Stimulated activated CD4-positive, alpha-beta T cell treated with anti-CD3 and anti-CD28 coated beads, Interleukin-15, amount 100 ng/mL, for 1 hour (primary cell): Measurements from ENCODE around the gene HLA-DMA.
A peak's percentile ranks its signal among the peaks of the same experiment; 100 is the strongest.

Source experiments
- DNase-seq, 2 donors: peaks; one replicate each; pipeline ENCODE4 v3.0.0-alpha.2; 2020; ENCODE audit warnings: low read depth in 1 of 2, low spot score in 1 of 2

Gene HLA-DMA

DNA sequence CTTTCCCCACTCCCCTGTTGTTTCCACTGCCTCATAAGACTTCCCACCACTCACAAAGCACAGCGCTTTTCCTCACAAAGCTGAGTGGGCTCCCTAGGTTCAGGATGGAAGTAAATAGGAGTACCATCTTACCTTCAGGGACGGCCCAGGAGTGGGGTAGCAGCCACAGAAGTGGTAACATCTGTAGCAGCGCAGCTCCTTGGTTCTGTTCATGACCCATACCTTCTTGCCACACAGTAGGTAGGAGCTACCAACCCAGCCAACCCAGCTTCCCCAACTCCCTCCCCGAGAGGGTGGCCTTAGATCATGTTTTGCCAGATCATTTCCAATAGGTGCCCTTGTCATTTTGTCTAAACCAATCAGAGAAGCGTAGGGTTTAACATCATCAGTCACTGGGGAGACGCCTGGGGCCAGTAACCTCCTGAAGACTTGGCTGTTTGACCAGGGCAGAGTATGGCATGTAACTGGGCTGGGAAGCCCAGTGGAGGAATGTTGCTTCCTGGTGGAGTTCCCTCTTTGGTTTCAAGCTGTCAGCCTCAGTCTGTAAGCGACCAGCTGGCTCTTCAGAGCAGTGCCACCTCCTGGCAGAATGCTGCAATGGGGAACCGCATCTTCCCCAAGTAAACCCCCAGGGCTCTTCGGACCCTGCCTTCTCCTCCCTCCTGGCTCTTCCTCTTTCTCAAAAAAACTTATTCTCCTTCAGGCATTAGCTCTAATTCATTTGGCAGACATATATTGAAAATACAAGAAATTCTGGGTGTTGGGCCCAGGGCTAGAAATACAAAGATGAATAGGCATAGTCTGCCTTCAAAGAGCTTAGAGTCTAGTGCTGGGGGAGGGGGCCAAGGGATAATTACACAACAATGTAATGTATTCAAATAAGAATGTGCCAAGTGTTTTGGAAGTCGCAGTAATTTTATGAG lies at the start of gene HLA-DMA:
Gene HLA-DMA, minus strand, starts transcription at position 281 of the 923 bp plus-strand sequence. Its CDS starts 61 bp downstream, at position 220.
- DNase-seq = peak; percentile 37 to 42

DNA sequence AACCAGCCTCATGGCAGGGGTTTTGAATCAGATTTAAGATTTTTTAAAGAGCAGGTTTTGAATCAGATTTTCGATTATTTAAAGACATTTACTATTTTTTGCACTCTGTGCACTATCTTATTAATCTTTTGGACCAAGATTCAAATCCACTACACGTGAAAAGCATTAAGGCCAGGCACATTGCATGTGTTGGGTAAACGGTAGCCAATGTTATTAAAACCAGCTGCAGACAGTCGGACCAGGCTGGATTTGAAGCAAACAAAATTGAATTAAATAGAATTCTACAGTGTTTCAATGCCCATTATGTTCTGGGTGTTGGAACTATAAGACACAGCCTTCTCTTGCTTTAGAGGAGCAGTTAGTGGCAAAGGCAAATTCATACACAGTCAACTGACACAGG lies 48.8 kb upstream of the HLA-DMA start:
- no peak for DNase-seq

DNA sequence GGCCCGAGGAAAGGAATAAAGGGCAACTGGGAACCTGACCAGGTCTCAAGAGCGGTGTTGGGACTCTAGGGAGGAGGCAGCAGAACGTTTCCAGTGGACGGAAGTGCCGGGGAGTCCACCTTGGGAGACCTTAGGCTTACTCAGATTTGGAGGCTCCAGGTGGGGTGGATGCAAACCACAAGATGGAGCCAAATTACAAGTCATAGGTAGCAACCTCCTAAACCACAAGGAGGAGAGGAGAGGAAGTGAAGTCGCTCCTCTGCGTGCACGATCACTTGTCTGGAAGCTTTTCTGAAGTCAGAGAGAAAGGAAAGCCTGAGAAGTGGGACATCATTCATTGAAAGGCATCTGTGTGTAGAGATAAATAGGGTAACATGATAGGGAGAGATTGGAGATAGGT lies 47.2 kb upstream of the HLA-DMA start:
- no peak for DNase-seq

DNA sequence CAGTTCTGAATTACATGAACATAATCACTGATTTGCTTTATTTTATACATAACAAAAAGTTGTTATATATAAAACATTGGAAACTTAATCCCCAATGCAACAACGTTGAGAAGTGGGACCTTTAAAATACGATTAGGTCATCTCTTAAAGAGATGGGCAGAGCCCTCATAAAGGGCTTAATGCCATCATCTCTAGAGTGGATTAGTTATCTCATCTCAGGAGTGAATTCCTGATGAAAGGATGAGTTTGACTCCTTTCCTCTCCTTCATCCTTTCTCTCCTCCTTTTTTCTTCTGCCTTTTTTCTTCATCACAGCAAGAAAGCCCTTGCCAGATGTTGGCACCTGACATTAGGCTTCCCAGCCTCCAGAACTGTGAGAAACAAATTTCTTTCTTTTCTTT lies 42.6 kb upstream of the HLA-DMA start:
- DNase-seq = no peak

DNA sequence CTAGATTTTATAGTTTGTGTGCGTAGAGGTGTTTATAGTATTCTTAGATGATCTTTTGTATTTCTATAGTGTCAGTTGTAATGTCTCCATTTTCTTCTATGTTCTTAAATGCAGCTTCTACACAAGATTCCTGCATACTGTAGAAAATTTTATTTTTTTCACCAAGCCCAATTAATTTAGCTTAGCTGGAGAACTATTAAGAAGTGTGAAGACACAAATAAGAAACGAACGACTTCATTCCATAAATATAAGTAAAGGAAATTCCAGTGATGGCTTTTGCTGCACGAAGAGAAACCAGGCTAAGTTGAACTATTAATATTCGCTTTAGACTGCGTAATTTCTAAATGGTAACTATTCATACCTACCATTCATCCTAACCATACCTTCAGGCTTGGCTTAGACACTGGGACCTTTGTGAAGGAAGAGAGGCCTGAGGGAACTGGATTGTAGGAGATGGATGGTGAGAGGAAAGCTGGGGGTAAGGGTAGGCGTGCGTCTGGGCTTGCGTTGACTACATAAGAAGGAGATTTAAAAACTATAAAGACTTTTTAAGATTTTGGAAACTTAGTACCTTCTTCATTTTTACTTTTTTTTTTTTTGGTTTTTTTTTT lies 40.6 kb upstream of the HLA-DMA start:
- no peak for DNase-seq

GRCh38 chr6:32991972-32992371 lies 39.1 kb upstream of the HLA-DMA start:
- no peak for DNase-seq

GRCh38 chr6:32989368-32989767 lies 36.5 kb upstream of the HLA-DMA start:
- DNase-seq = no peak

GRCh38 chr6:32984622-32985389 lies 31.9 kb upstream of the HLA-DMA start:
- DNase-seq = peak; percentile 81 to 83

DNA sequence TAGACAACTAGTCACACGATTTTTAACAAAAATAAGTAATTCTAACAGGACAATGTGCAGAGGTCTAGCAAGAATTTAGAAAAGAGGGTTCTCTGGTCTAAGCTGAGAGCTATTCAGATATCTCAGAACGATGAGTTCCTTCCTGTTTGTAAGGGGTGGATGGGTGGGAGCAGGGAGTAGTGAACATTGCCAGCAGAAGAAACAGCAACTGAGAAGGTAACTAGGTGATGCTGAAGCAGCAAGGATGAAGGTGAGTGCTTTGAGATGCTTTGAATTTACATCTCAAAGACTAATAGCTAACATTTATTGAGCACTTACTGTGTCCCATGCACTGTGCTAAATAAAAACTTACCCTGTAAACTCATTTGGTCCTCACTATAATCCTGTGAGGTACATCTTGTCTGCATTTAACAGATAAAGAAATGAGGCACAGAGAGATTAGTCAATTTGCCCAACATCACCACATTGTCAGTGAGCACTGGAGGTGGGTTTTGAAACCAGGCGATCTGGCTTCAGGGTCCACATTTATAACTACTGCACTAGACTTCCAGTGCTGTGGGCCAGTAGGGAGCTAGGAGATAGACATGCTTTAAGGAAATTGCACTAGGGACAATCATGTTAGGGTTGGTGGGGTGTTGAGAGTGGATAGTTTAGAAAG lies 31.2 kb upstream of the HLA-DMA start:
- DNase-seq = no peak

DNA sequence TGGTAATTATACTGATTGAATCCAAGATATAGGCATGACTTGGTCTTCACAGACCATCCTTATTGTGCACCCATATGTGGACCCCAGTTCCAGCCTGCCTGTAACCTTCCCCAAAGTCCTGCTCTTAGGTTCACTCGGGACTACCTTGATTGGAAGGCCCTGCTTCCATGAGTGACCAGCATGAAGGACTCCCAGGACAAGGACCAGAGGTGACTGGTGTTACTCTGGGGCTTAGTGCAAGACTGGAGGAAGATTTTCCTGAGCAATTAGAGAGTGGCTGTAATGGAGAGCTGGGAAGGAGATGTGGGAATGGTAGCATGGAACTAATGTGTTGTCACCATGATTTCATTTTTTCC lies 30.6 kb upstream of the HLA-DMA start:
- DNase-seq = no peak

DNA sequence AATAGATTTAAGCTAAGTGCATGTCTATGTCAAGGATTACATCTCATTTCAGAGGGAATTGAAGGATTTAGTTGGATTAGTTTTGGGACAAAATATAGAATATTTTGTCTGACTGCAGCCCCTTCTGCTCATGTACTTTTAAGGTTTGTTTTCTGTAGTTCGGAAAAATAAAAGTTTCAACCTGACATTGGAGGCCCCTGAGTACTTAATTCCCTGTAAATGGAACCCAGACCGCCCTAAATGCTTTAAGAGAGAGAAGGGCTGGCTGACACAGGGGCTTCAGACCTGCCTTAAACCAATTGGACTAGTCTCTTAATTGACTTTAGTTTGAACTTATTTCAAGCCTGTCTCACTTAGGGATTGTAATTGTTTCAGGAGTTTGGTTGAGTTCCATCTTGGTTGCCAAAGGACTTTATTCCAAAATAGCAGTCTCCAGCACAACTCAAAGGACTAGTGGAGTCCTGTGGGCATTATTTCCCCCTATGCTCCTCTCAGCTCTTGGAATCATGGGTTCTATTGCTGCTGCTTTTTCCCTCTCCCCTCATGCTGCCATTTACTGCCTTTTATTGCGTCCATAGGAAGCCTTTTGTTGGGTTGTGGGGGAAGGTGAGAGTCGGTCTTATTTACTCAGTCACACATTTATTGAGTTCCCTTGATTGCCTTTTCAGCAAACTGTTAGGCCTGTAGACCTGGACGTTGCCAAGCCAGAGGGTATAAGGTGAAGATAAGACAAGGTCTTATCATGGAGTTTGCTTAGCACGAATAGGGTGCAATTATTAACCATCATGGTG lies 30.0 kb upstream of the HLA-DMA start:
- DNase-seq = no peak

DNA sequence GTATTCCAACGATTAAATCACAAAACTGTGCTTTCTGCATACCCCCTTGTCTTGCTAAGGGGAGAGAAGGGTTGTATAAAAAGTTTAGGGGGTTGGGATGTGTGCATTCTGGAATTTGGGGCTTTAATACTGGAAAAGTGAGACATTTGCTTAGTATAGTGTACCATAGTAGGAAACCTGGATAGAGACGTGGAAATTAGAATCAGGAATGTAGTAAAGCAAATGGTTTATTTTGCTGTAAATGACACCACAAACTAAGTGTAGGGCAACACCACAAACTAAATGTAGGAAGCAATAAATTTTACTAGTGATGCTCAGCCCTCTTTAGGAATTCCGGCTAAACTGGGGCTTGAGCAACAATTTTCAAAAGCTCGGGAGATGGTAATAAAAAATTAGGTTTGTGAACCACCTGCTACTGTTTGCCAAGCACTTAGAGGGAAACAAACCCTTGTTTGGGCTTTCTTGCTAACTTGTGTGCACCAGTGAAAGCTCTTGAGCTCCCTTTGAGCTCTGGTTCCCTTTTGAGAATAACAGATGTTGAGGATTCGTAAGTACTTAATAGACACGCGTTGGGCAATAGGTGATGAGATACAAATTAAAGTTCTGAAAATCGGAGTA lies 29.3 kb upstream of the HLA-DMA start:
- DNase-seq = no peak

DNA sequence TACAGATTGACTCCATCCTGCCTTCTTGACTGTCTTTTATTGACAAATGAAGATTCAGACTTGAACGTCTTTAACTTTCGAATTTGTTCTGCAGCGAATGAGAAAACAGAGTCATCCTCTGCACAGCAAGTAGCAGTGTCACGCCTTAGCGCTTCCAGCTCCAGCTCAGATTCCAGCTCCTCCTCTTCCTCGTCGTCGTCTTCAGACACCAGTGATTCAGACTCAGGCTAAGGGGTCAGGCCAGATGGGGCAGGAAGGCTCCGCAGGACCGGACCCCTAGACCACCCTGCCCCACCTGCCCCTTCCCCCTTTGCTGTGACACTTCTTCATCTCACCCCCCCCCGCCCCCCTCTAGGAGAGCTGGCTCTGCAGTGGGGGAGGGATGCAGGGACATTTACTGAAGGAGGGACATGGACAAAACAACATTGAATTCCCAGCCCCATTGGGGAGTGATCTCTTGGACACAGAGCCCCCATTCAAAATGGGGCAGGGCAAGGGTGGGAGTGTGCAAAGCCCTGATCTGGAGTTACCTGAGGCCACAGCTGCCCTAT lies 27.7 kb upstream of the HLA-DMA start:
- DNase-seq = no peak

DNA sequence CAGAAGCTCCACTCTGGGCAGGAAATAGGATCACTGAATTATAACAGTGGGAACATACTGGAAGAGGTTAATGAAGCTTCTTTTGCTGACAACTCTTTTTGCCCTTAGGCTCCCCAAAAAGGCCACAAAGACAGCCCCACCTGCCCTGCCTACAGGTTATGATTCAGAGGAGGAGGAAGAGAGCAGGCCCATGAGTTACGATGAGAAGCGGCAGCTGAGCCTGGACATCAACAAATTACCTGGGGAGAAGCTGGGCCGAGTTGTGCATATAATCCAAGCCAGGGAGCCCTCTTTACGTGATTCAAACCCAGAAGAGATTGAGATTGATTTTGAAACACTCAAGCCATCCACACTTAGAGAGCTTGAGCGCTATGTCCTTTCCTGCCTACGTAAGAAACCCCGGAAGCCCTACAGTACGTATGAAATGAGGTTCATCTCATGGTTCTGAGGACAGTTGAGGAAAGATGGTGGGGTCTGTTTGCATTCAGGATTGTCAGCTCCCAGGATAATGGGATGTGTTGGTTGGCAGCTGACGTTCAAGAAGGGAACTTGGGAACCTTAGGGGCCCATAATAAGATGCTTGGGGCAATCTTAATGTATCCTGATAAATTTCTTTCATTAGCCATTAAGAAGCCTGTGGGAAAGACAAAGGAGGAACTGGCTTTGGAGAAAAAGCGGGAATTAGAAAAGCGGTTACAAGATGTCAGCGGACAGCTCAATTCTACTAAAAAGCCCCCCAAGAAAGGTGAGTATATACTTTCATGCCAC lies 27.0 kb upstream of the HLA-DMA start:
- no peak for DNase-seq

- no peak for DNase-seq
Measured at GRCh38 chr6:32977953-32978324, 25.0 kb upstream of the HLA-DMA start.

GRCh38 chr6:32977272-32977952 lies 24.5 kb upstream of the HLA-DMA start:
- DNase-seq = no peak

DNA sequence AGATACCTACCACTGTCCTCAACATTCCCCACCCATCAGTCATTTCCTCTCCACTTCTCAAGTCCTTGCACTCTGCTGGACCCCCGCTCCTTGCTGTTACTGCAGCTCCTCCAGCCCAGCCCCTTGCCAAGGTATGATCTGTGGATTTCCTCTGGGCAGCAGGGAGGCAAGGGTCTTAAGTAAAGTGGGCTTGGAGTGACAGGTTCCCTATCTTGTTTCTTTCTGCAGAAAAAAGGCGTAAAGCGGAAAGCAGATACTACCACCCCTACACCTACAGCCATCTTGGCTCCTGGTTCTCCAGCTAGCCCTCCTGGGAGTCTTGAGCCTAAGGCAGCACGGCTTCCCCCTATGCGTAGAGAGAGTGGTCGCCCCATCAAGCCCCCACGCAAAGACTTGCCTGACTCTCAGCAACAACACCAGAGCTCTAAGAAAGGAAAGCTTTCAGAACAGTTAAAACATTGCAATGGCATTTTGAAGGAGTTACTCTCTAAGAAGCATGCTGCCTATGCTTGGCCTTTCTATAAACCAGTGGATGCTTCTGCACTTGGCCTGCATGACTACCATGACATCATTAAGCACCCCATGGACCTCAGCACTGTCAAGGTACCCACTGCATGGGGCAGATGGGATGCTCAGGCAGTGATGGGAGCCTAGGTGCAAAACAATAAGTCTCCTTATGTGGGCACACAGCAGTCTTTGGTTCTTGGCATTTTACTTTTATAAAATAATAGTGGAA lies 23.6 kb upstream of the HLA-DMA start:
- no peak for DNase-seq

- no peak for DNase-seq
Measured at GRCh38 chr6:32975886-32976285, 23.0 kb upstream of the HLA-DMA start.
